Spleen (tissue), 7 donors: Measurements from ENCODE around the gene ATP6V1E1.

Experiments
- POLR2A ChIP-seq, 3 donors: fragments of 450-650 bp; IDR thresholded peaks; one replicate each; pipeline ENCODE4 v1.5.1; 2017; ENCODE audit warnings: antibody characterized with exemption in 3 of 3, mild to moderate bottlenecking in 1 of 3
- POLR2AphosphoS5 ChIP-seq, 3 donors: sonication (generic); formaldehyde crosslinking; IDR thresholded peaks; one replicate each; pipeline ENCODE4 v1.5.1; 2017; ENCODE audit warnings: antibody characterized with exemption in 3 of 3
- TF ChIP-seq, protein P1 (sequence below), 11 experiments: fragments of 200-600 bp in 7 of 11; fragments of 450-650 bp in 4 of 11; sonication (generic) in 4 of 11; IDR thresholded peaks in 8 of 11; conservative IDR thresholded peaks in 3 of 11; 1 replicate in 7 of 11; 2 replicates in 4 of 11; pipeline versions ENCODE4 v1.4.0 to v1.8.0; 2016 to 2021; ENCODE audit warnings: antibody characterized with exemption in 11 of 11, inconsistent platforms in 4 of 11, mild to moderate bottlenecking in 1 of 11
- donor health status: DM: no; HTN: no; CAD: no; lungs with moderate emphysema.
- donor health status: DM: no; HTN: no; CAD: no.
- donor health status: DM: no; HTN: no; CAD: no.

DNA sequence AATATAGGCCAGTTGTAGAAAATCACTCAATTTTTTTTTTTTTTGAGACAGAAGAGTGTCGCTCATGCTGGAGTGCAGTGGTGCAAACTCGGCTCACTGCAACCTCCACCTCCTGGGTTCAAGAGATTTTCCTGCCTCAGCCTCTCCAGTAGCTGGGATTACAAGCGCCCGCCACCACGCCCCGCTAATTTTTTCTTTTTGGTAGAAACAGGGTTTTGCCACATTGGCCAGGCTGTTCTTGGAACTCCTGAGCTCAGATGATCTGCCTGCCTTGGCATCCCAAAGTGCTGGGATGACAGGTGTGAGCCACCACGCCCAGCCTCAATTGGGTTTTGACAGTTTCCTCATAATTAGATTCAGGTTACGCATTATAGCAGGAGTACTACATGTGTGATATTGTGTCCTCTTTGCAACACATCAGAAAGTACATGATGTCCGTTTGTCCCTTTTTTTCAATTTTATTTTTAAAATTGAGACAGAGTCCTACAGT lies 2.6 kb upstream of the ATP6V1E1 start:
- TF ChIP-seq POLR2AphosphoS5 (IDR thresholded peaks at IDR 0.05) (no peak), POLR2A (IDR thresholded peaks at IDR 0.05) (no peak)
- TF ChIP-seq, protein P1, sequence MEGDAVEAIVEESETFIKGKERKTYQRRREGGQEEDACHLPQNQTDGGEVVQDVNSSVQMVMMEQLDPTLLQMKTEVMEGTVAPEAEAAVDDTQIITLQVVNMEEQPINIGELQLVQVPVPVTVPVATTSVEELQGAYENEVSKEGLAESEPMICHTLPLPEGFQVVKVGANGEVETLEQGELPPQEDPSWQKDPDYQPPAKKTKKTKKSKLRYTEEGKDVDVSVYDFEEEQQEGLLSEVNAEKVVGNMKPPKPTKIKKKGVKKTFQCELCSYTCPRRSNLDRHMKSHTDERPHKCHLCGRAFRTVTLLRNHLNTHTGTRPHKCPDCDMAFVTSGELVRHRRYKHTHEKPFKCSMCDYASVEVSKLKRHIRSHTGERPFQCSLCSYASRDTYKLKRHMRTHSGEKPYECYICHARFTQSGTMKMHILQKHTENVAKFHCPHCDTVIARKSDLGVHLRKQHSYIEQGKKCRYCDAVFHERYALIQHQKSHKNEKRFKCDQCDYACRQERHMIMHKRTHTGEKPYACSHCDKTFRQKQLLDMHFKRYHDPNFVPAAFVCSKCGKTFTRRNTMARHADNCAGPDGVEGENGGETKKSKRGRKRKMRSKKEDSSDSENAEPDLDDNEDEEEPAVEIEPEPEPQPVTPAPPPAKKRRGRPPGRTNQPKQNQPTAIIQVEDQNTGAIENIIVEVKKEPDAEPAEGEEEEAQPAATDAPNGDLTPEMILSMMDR (IDR thresholded peaks at IDR 0.05 in 8 of 11, conservative IDR thresholded peaks at IDR 0.05 in 3 of 11), result no peak
